ENCODE results near the gene SVIP. TPM values are rescaled to one million over a fixed set of nuclear protein-coding genes. Genes with fewer than 3 reads are reported as not detected.

Gene SVIP
- total and polyA plus RNA-seq, 2 donors: 6.5 to 15.1 TPM

DNA sequence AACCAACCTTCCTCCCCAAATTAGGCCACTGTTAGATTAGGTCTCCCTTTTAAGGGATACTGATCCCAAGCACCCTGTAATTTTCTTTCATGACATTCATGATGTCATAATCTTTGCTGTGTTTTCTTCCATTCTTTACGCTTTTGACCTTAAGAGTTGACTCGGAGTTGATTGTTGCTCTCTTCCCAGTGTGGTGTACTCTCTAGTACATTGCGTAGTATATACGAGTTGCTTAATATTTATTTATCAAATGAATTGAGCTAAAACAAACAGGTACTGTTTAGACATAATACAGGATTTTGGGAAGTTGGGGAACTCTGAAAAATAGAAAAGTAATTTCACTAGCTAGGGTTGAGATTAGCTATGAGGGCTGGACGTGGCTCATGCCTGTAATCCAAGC lies 49.8 kb downstream of the SVIP start:
- H3K4me3 ChIP-seq (ENCODE audit: low read depth, low read length): no peak overlapping the region
- 88% methylated on average over 5 of the region's 5 CpGs for WGBS
- H3K4me1 ChIP-seq (ENCODE audit: insufficient read depth): no peaks in the 10 kb centered on the region
- no peak for DNase-seq (ENCODE audit: extremely low spot score)
- H3K27ac ChIP-seq (ENCODE audit: low read depth): no peak overlapping the region
- H3K36me3 ChIP-seq (ENCODE audit: insufficient read depth): peaks cover 1% of the 10 kb centered on the region

DNA sequence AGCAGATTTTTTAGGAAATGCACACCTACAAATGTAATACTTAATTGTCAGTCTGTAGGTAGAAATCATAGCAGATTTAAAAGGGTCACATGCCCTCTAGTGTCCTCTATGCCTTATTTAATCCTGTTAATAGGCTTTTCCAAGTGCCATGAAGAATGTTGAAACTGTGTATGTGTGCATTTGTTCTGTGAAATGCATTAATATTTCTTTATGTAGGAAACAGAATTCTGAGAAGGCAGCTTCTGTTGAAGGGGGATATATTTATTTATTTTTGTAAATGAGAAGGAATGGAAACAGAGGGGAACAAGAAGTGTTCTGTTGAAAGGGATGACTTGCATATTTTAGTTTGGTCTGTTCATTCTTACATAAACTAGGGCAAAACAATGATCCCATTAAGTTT lies 51.0 kb downstream of the SVIP start:
- H3K27ac ChIP-seq (ENCODE audit: low read depth): no peak overlapping the region
- H3K4me1 ChIP-seq (ENCODE audit: insufficient read depth): no peaks in the 10 kb centered on the region
- H3K36me3 ChIP-seq (ENCODE audit: insufficient read depth): peaks cover 1% of the 10 kb centered on the region
- DNase-seq (ENCODE audit: extremely low spot score): no peak
- H3K4me3 ChIP-seq (ENCODE audit: low read depth, low read length): no peak overlapping the region

DNA sequence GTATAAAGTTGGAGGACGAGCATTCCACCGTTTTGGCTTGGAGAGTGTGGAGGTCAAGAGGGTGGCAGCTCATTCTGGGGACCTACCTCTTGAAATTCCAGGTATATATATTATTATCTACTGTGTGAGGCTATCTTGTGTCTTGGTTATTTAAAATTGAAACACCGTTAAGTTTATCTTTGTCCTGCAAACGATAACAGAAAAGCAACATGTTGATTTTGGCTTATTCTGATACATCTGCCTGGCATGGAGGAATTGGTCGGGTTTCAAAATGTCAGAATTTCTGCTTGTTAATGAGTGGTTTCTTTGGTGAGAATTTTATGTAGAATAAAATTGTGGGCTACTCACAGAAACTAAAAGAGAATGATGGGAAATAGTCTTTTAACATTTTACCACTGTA lies 54.4 kb downstream of the SVIP start:
- Histone ChIP-seq H3K4me1 (ENCODE audit: insufficient read depth) (no peaks in the 10 kb centered on the region), H3K27ac (ENCODE audit: low read depth) (no peak overlapping the region), H3K4me3 (ENCODE audit: low read depth, low read length) (no peak overlapping the region), H3K36me3 (ENCODE audit: insufficient read depth) (no peaks in the 10 kb centered on the region)
- no peak for DNase-seq (ENCODE audit: extremely low spot score)
- 92% methylated on average over 5 of the region's 5 CpGs for WGBS

DNA sequence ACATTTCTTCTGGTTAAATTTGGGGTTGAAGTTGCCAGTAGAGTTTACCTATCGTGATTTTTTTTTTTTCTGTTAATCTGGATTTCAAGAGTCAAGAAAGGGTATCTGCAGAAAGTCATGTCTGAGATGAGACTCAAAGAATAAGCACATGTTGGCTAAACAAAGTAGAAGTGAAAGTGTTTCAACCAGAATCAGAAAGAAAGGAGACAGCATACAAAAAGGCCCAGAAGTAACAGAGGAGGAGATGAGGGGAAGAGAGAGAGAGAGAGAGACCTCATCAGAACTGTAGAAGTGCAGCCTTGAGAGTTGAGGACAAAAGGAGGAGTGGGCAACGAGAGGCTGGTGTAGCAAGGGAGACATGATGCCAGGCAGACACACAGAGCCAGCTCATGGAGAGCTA lies 54.9 kb downstream of the SVIP start:
- 96% methylated on average over 2 of the region's 2 CpGs for WGBS
- H3K27ac ChIP-seq (ENCODE audit: low read depth): no peak overlapping the region

GRCh38 chr11:22769081-22769480 lies 60.5 kb downstream of the SVIP start:
- Histone ChIP-seq H3K27ac (ENCODE audit: low read depth) (no peak overlapping the region), H3K4me3 (ENCODE audit: low read depth, low read length) (no peak overlapping the region), H3K36me3 (ENCODE audit: insufficient read depth) (no peaks in the 10 kb centered on the region), H3K4me1 (ENCODE audit: insufficient read depth) (no peaks in the 10 kb centered on the region)
- 74% methylated on average over 1 of the region's 1 CpG for WGBS
- no peak for DNase-seq (ENCODE audit: extremely low spot score)

More for the DNA sequence above, 54.9 kb downstream of the SVIP start:
- Histone ChIP-seq H3K36me3 (ENCODE audit: insufficient read depth) (no peaks in the 10 kb centered on the region), H3K4me3 (ENCODE audit: low read depth, low read length) (no peak overlapping the region), H3K4me1 (ENCODE audit: insufficient read depth) (no peaks in the 10 kb centered on the region)
- no peak for DNase-seq (ENCODE audit: extremely low spot score)

Other genes starting within 250 kb of the SVIP start
- gene FANCF, start 204.0 kb downstream of the SVIP start, total RNA-seq: 14.3 TPM
- gene FANCF, start 204.0 kb downstream of the SVIP start, polyA plus RNA-seq: 5.6 TPM
- 18.8 TPM for gene GAS2, start 163.2 kb downstream of the SVIP start, total RNA-seq
- 0.79 TPM for gene GAS2, start 163.2 kb downstream of the SVIP start, polyA plus RNA-seq
- not detected for gene CCDC179, start 30.7 kb upstream of the SVIP start, total RNA-seq
- gene CCDC179, start 30.7 kb upstream of the SVIP start, polyA plus RNA-seq: not detected

Data from urinary bladder (tissue), 4 donors.